Endodermal cell (in vitro differentiated cells): ENCODE results near the gene ST3GAL4. TPM values are rescaled to one million over a fixed set of nuclear protein-coding genes. Genes with fewer than 3 reads are reported as not detected.

Source experiments
- DNase-seq: peaks from one replicate; pipeline ENCODE4 v3.0.0-alpha.2; 2017
- H3K27ac ChIP-seq: 2 replicates; pipeline ENCODE4 v1.5.1; 2013; ENCODE audit warnings: mild to moderate bottlenecking, low read depth, low read length, moderate library complexity
- H3K27me3 ChIP-seq: 2 replicates; pipeline ENCODE4 v1.6.1; 2013; ENCODE audit warnings: mild to moderate bottlenecking, low read length, moderate library complexity; ENCODE audit not compliant: insufficient read depth, control insufficient read depth, poor library complexity, severe bottlenecking
- H3K36me3 ChIP-seq: 2 replicates; pipeline ENCODE4 v1.7.0; 2013; ENCODE audit warnings: mild to moderate bottlenecking, low read length, moderate library complexity; ENCODE audit not compliant: control insufficient read depth, insufficient read depth
- H3K4me1 ChIP-seq: one replicate; pipeline ENCODE4 v1.7.0; 2013; ENCODE audit warnings: low read length; ENCODE audit not compliant: control insufficient read depth, insufficient read depth
- H3K4me3 ChIP-seq: 2 replicates; pipeline ENCODE4 v1.5.1; 2013; ENCODE audit warnings: mild to moderate bottlenecking, low read length, moderate library complexity
- H3K9ac ChIP-seq: 2 replicates; pipeline ENCODE4 v1.6.1; 2013; ENCODE audit warnings: mild to moderate bottlenecking, low read length, moderate library complexity; ENCODE audit not compliant: poor library complexity, severe bottlenecking; ENCODE audit errors: extremely low read depth
- H3K9me3 ChIP-seq: 2 replicates; pipeline ENCODE4 v1.6.1; 2013; ENCODE audit warnings: mild to moderate bottlenecking, low read length, moderate library complexity; ENCODE audit not compliant: control insufficient read depth
- H3K27ac Mint-ChIP-seq: 2 replicates; pipeline ENCODE4 v1.8.0; 2020; ENCODE audit warnings: mixed read lengths
- H3K27me3 Mint-ChIP-seq: 2 replicates; pipeline ENCODE4 v1.8.0; 2021; ENCODE audit warnings: mild to moderate bottlenecking, mixed read lengths; ENCODE audit not compliant: insufficient read depth
- H3K36me3 Mint-ChIP-seq: 2 replicates; pipeline ENCODE4 v1.8.0; 2020; ENCODE audit warnings: low read depth, mixed read lengths
- H3K4me1 Mint-ChIP-seq: 2 replicates; pipeline ENCODE4 v1.8.0; 2020; ENCODE audit warnings: mixed read lengths
- H3K4me3 Mint-ChIP-seq: 2 replicates; pipeline ENCODE4 v1.8.0; 2020; ENCODE audit warnings: mild to moderate bottlenecking, moderate library complexity, mixed read lengths
- H3K9me3 Mint-ChIP-seq: 2 replicates; pipeline ENCODE4 v1.8.0; 2020; ENCODE audit warnings: mild to moderate bottlenecking, mixed read lengths
- CTCF ChIP-seq: fragments of 200-600 bp; sonication (generic); conservative IDR thresholded peaks from 2 replicates; pipeline ENCODE4 v1.5.0; 2021; ENCODE audit warnings: antibody characterized with exemption, mild to moderate bottlenecking
- WGBS, 2 experiments: methylation state at CpG; one replicate each; pipeline versions ENCODE4 v1.1.5 to v1.1.7; 2013; ENCODE audit warnings: missing lambda C conversion rate in 2 of 2, mixed read lengths in 1 of 2; ENCODE audit not compliant: insufficient coverage in 1 of 2, insufficient read length in 1 of 2; 5-methylcytosine and 5-hydroxymethylcytosine counted together
- total RNA-seq, 2 donors: library from RNA; stranded (reverse); fragmentation: NEBNext Ultra II Directional in 1 of 2; extraction: Animal tissue kit (Norgen Biotek cat#: 25700) in 1 of 2; gene quantifications; 2 replicates in 1 of 2; 3 replicates in 1 of 2; pipeline ENCODE4 v1.2.1, GENCODE V29; 2021

The ST3GAL4 gene
- total RNA-seq, 2 donors from 2014 or later = 16.5 to 21.5 TPM

DNA sequence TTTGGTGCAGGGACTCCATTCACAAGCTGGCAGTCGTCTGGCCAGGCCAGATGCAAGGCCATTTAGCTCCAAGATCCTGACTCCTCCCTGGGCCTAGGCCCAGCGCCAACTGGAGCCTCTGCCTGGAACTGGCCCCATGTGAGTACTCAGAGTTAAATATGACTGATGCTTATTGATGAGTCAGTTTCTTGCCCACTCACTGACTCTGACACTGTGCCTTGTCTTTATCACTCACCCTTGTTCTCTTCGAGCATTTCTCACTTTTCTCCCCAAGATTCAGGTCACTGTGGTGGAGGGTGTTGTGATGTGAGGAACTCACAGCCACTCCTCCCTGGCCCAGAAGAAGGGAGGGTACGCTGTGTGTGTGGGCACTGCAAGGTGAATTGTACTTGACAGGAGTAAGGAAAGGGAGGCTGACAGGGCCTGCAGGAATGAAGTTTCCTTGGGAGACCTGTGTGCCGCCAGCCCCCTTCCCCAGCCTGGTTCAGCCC lies 23.2 kb upstream of the ST3GAL4 start:
- Mint-ChIP-seq H3K27me3 (no peaks in the 10 kb centered on the region), H3K36me3 (peaks cover 25% of the 10 kb centered on the region), H3K4me3 (no peak overlapping the region), H3K9me3 (no peaks in the 10 kb centered on the region), H3K4me1 (peaks cover 3% of the 10 kb centered on the region), H3K27ac (no peak overlapping the region)
- no peaks in the 10 kb centered on the region for H3K36me3 ChIP-seq
- no peaks in the 10 kb centered on the region for H3K9me3 ChIP-seq
- no peaks in the 10 kb centered on the region for H3K27me3 ChIP-seq
- no peak for TF ChIP-seq CTCF
- WGBS, 2 experiments = 93 to 100% methylated on average over 2 to 5 of the region's 5 CpGs
- no peaks in the 10 kb centered on the region for H3K4me1 ChIP-seq
- H3K27ac ChIP-seq = no peak overlapping the region
- no peak overlapping the region for H3K9ac ChIP-seq
- no peak for DNase-seq
- H3K4me3 ChIP-seq = no peak overlapping the region

GRCh38 chr11:126333142-126333541 lies 22.3 kb upstream of the ST3GAL4 start:
- Mint-ChIP-seq H3K4me1 (no peaks in the 10 kb centered on the region), H3K27me3 (no peaks in the 10 kb centered on the region), H3K36me3 (peaks cover 25% of the 10 kb centered on the region), H3K4me3 (no peak overlapping the region), H3K27ac (no peak overlapping the region), H3K9me3 (no peaks in the 10 kb centered on the region)
- Histone ChIP-seq H3K27me3 (no peaks in the 10 kb centered on the region), H3K9ac (no peak overlapping the region), H3K36me3 (no peaks in the 10 kb centered on the region), H3K4me3 (no peak overlapping the region), H3K4me1 (no peaks in the 10 kb centered on the region), H3K27ac (no peak overlapping the region), H3K9me3 (no peaks in the 10 kb centered on the region)
- DNase-seq = no peak
- WGBS, 2 experiments = 93 to 94% methylated on average over 7 of the region's 7 CpGs
- TF ChIP-seq CTCF = no peak

- H3K36me3 ChIP-seq = no peaks in the 10 kb centered on the region
- H3K27ac ChIP-seq = no peak overlapping the region
- Mint-ChIP-seq H3K27me3 (no peaks in the 10 kb centered on the region), H3K9me3 (no peaks in the 10 kb centered on the region), H3K4me1 (peaks cover 6% of the 10 kb centered on the region), H3K27ac (no peak overlapping the region), H3K4me3 (no peak overlapping the region), H3K36me3 (peaks cover 33% of the 10 kb centered on the region)
- H3K27me3 ChIP-seq = no peaks in the 10 kb centered on the region
- no peaks in the 10 kb centered on the region for H3K4me1 ChIP-seq
- H3K9me3 ChIP-seq = no peaks in the 10 kb centered on the region
- WGBS, 2 experiments = 93 to 98% methylated on average over 6 of the region's 6 CpGs
- no peak for TF ChIP-seq CTCF
- H3K9ac ChIP-seq = no peak overlapping the region
- no peak overlapping the region for H3K4me3 ChIP-seq
- DNase-seq = no peak
These were observed 20.6 kb upstream of the ST3GAL4 start for GRCh38 chr11:126334659-126335462.
